GM12878 (cell line): Measurements from ENCODE around the gene AGPAT2. TPM values are rescaled to one million over a fixed set of nuclear protein-coding genes. Genes with fewer than 3 reads are reported as not detected.

Experiments
- ATAC-seq: fragments of 200-7000 bp; cut with Tn5 transposase; 3 replicates; pipeline ENCODE4 v1.9.1; 2020; ENCODE audit warnings: mild to moderate bottlenecking, moderate library complexity
- BruUV-seq: library from RNA; stranded (reverse); fragments of 400-500 nt; replicated peaks from 2 replicates; lab custom pipeline; 2021; lab: Mats Ljungman, UMichigan
- CTCF ChIA-PET: fragments of 300-600 bp; sonication (Branson Sonifier 250); formaldehyde crosslinking; extraction: SDS; loops from one replicate; lab custom pipeline; 2021; ENCODE audit warnings: inconsistent platforms; lab: Yijun Ruan, JAX
- POLR2A ChIA-PET: fragments of 350-600 bp; formaldehyde crosslinking; extraction: SDS; loops from one replicate; lab custom pipeline; 2021; ENCODE audit warnings: inconsistent platforms; lab: Charles Lee
- RAD21 ChIA-PET: fragments of 300-600 bp; sonication (Branson Sonifier 250); formaldehyde crosslinking; loops from one replicate; lab custom pipeline; 2023; ENCODE audit warnings: antibody characterized with exemption; ENCODE audit not compliant: unreplicated experiment; lab: Charles Lee
- SMC1A ChIA-PET: fragments of 300-600 bp; sonication (Branson Sonifier 250); formaldehyde crosslinking; loops from one replicate; lab custom pipeline; 2023; ENCODE audit not compliant: unreplicated experiment, uncharacterized antibody; lab: Charles Lee
- DNase-seq: peaks from one replicate; pipeline ENCODE4 v3.0.0-alpha.2; 2011; ENCODE audit warnings: low read depth, low spot score
- FAIRE-seq: peaks from 3 replicates; lab custom pipeline; 2011; peaks lifted over from hg19 to GRCh38; lab: Jason Lieb, UNC
- H2AFZ ChIP-seq: 2 replicates; pipeline ENCODE4 v1.6.0; 2011; ENCODE audit warnings: low read depth, low read length, control low read depth; ENCODE audit not compliant: control insufficient read depth
- H3K27ac ChIP-seq: 2 replicates; pipeline ENCODE4 v1.5.1; 2011; ENCODE audit warnings: control low read depth; ENCODE audit not compliant: control insufficient read depth, insufficient read depth
- H3K27me3 ChIP-seq, 2 experiments: replicated peaks in 1 of 2; 2 replicates each; pipeline versions ENCODE4 v1.6.0 to v1.6.1; 2011; ENCODE audit warnings: low read length in 1 of 2; ENCODE audit not compliant: control insufficient read depth in 2 of 2, insufficient read depth in 2 of 2
- H3K36me3 ChIP-seq, 2 experiments: 2 replicates each; pipeline ENCODE4 v1.5.1; 2011; ENCODE audit warnings: low read length in 1 of 2; ENCODE audit not compliant: control insufficient read depth in 2 of 2, insufficient read depth in 2 of 2
- H3K4me1 ChIP-seq: 2 replicates; pipeline ENCODE4 v1.6.1; 2011; ENCODE audit warnings: mild to moderate bottlenecking, low read length, moderate library complexity, mixed read lengths; ENCODE audit not compliant: control insufficient read depth, insufficient read depth
- H3K4me2 ChIP-seq: 2 replicates; pipeline ENCODE4 v1.6.0; 2011; ENCODE audit warnings: control low read depth; ENCODE audit not compliant: control insufficient read depth, insufficient read depth
- H3K4me3 ChIP-seq: fragments of 200-600 bp; sonication (generic); 2 replicates; pipeline ENCODE4 v1.5.1; 2016
- H3K79me2 ChIP-seq: 2 replicates; pipeline ENCODE4 v1.6.0; 2011; ENCODE audit warnings: low read length; ENCODE audit not compliant: control insufficient read depth, insufficient read depth
- H3K9ac ChIP-seq: 2 replicates; pipeline ENCODE4 v1.8.0; 2011; ENCODE audit warnings: low read length, control low read depth, mixed read lengths; ENCODE audit not compliant: control insufficient read depth, insufficient read depth
- H3K9me3 ChIP-seq: replicated peaks from 3 replicates; pipeline ENCODE4 v1.5.1; 2011; ENCODE audit warnings: mild to moderate bottlenecking, low read length; ENCODE audit not compliant: control insufficient read depth, insufficient read depth
- H4K20me1 ChIP-seq: 2 replicates; pipeline ENCODE4 v1.6.0; 2011; ENCODE audit not compliant: control insufficient read depth, insufficient read depth
- CREB1 ChIP-seq: IDR thresholded peaks from 2 replicates; pipeline ENCODE4 v1.6.1; 2012; ENCODE audit warnings: low read depth, mild to moderate bottlenecking, inconsistent platforms
- EP300 ChIP-seq, 2 experiments: fragments of 150-350 bp in 1 of 2; IDR thresholded peaks; 2 replicates each; pipeline ENCODE4 v1.6.1; 2011 to 2012; ENCODE audit warnings: low read depth in 2 of 2, low read length in 2 of 2, borderline replicate concordance in 1 of 2, improper control_type of control experiment in 1 of 2, inconsistent platforms in 1 of 2; ENCODE audit not compliant: control insufficient read depth in 1 of 2
- GABPA ChIP-seq: IDR thresholded peaks from 2 replicates; pipeline ENCODE4 v1.6.1; 2014; ENCODE audit warnings: antibody characterized with exemption, low read depth, mild to moderate bottlenecking, inconsistent platforms
- POU2F2 ChIP-seq: IDR thresholded peaks from 3 replicates; pipeline ENCODE4 v1.6.1; 2011; ENCODE audit warnings: low read depth, mild to moderate bottlenecking, low read length, borderline replicate concordance
- SMAD1 ChIP-seq: fragments of 450-650 bp; IDR thresholded peaks from 2 replicates; pipeline ENCODE4 v1.6.1; 2018; ENCODE audit warnings: mild to moderate bottlenecking, low read depth; ENCODE audit not compliant: partially characterized antibody
- WGBS: methylation state at CpG from one replicate; pipeline ENCODE4 v1.1.6; 2016; ENCODE audit warnings: low lambda C conversion rate; ENCODE audit not compliant: insufficient replicate concordance, insufficient coverage; ENCODE audit errors: missing lambda C conversion rate; 5-methylcytosine and 5-hydroxymethylcytosine counted together
- in situ Hi-C: fragments of 300-500 bp; cut with MboI; formaldehyde crosslinking; loops from 9 replicates; pipeline ENCODE4 v1.14.3; 2018; ENCODE audit warnings: mixed read lengths
- intact Hi-C: fragments of 100-400 bp; cut with micrococcal nuclease; formaldehyde crosslinking; loops from one replicate; pipeline ENCODE4 v1.14.2; 2022; ENCODE audit not compliant: unreplicated experiment
- polyA plus RNA-seq, 11 experiments: library from polyadenylated mRNA; depleted of rRNA in 4 of 11; unstranded in 6 of 11; stranded (reverse) in 5 of 11; fragments of >200 nt; fragmentation: Nextera tagmentation in 4 of 11; fragmentation: Illumina TruSeq in 1 of 11; extraction: Ambion mirVana in 4 of 11; extraction: Trizol in 1 of 11; gene quantifications; 1 replicate in 1 of 11; 2 replicates in 10 of 11; pipeline versions ENCODE4 v1.2.1 to v1.2.3, GENCODE V29; 2011 to 2016; ENCODE audit warnings: inconsistent platforms in 2 of 11, missing spikeins in 2 of 11, low read depth in 1 of 11
- total RNA-seq, 4 experiments: library from RNA; depleted of rRNA in 3 of 4; stranded (reverse); fragments of >200 nt in 3 of 4; fragmentation: Illumina TruSeq in 1 of 4; extraction: Trizol in 1 of 4; gene quantifications; 2 replicates each; pipeline versions ENCODE4 v1.2.1 to v1.2.3, GENCODE V29; 2013 to 2021
- TF ChIP-seq, protein P1 (sequence below): IDR thresholded peaks from 2 replicates; pipeline ENCODE4 v1.6.1; 2011; ENCODE audit warnings: borderline replicate concordance, low read depth, mild to moderate bottlenecking, moderate library complexity, low read length; ENCODE audit not compliant: insufficient read depth, poor library complexity, severe bottlenecking
- TF ChIP-seq, protein P2 (sequence below): IDR thresholded peaks from 2 replicates; pipeline ENCODE4 v1.6.1; 2011; ENCODE audit warnings: low read depth, mild to moderate bottlenecking, low read length, moderate library complexity, borderline replicate concordance; ENCODE audit errors: extremely low read depth

Gene AGPAT2
- total and polyA plus RNA-seq, 10 of the 15 experiments (the other 5 are each of a cell fraction or from before 2014, with no cell fraction given) = 0.10 to 28.5 (median 18.2) TPM

DNA sequence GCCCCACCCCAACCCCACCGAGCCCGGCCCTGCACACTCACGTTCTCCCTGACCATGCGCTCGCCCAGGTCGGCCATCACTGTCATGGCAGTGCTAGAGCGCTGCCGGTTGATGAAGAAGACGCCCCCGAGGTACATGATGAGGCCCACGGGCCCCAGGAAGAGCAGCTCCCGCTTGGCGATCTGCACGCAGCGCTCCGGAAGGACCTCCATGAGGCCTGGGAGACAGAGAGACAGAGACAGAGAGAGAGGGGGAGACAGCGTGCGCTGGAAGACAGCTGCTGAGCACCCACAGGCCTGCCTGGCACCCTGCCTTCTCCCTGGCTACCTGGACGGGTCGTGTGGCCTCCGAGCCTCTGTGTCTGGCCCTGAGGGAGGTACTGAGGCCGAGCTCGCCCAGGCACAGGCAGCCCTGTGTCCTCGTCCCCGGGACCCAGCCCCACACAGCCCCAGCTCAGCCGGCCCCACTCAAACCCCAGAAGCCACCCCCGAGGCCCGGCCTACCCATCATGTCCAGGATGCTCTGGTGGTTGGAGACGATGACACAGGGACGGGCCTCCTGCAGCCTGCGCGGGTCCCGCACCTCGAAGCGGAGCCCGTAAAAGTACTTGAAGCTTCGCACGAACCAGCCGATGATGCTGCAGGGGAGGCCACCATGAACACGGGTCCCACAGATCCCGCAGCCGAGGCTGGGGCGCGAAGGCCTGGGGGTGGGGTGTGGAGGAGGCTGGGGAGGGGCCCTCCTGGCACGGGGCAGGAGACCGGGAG lies 10.2 kb downstream of the AGPAT2 start:
- POLR2A ChIA-PET = no interaction called here

More for the DNA sequence above, 10.2 kb downstream of the AGPAT2 start:
- no peaks in the 10 kb centered on the region; a peak in 1 of 4 replicates for H3K36me3 ChIP-seq
- H2AFZ ChIP-seq = no peak overlapping the region
- WGBS = 81% methylated on average over 36 of the region's 46 CpGs
- H3K27ac ChIP-seq = no peak overlapping the region
- ChIA-PET CTCF (no interaction called here), SMC1A (interaction anchor here (1.1 kb wide), 1 partner anchor 41 kb away, joined by 3 read pairs; no protein-coding TSS in a partner anchor), RAD21 (no interaction called here)
- H4K20me1 ChIP-seq = no peaks in the 10 kb centered on the region
- BruUV-seq = no TSS peak
- ATAC-seq = no peak
- no peak for DNase-seq
- no peak for FAIRE-seq
- H3K4me2 ChIP-seq = no peak overlapping the region
- H3K4me1 ChIP-seq = no peaks in the 10 kb centered on the region
- H3K9ac ChIP-seq = no peak overlapping the region
- in situ Hi-C loops = no loop called here
- H3K79me2 ChIP-seq = no peaks in the 10 kb centered on the region
- intact Hi-C loops = no loop called here
- TF ChIP-seq EP300 (IDR thresholded peaks at IDR 0.05; ENCODE audit: borderline replicate concordance in 1 of 2, control insufficient read depth in 1 of 2, low read depth in 2 of 2, low read length in 2 of 2) = no peak
- no peak for TF ChIP-seq CREB1
- TF ChIP-seq, protein P1, sequence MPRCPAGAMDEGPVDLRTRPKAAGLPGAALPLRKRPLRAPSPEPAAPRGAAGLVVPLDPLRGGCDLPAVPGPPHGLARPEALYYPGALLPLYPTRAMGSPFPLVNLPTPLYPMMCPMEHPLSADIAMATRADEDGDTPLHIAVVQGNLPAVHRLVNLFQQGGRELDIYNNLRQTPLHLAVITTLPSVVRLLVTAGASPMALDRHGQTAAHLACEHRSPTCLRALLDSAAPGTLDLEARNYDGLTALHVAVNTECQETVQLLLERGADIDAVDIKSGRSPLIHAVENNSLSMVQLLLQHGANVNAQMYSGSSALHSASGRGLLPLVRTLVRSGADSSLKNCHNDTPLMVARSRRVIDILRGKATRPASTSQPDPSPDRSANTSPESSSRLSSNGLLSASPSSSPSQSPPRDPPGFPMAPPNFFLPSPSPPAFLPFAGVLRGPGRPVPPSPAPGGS = no peak
- TF ChIP-seq, protein P2, sequence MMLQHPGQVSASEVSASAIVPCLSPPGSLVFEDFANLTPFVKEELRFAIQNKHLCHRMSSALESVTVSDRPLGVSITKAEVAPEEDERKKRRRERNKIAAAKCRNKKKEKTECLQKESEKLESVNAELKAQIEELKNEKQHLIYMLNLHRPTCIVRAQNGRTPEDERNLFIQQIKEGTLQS = no peak
- TF ChIP-seq SMAD1 = no peak
- TF ChIP-seq POU2F2 = no peak
- no peak for TF ChIP-seq GABPA
- H3K9me3 ChIP-seq = no peaks in the 10 kb centered on the region
- no peaks in the 10 kb centered on the region for H3K27me3 ChIP-seq
- no peak overlapping the region for H3K4me3 ChIP-seq
